H7 (cell line): Measurements from ENCODE around the gene PHLDB3. TPM values are rescaled to one million over a fixed set of nuclear protein-coding genes. Genes with fewer than 3 reads are reported as not detected.
"Not testable (repeated sequence)": the region's sequence is repeated elsewhere in the genome, so short reads cannot be mapped to it uniquely, and the experiment has no call there.

Experiments used
- DNase-seq: peaks from one replicate; pipeline ENCODE4 v3.0.0; 2012
- H3K27me3 ChIP-seq: 2 replicates; pipeline ENCODE4 v1.6.0; 2011; ENCODE audit warnings: mild to moderate bottlenecking, low read length; ENCODE audit not compliant: control insufficient read depth, insufficient read depth
- H3K36me3 ChIP-seq: replicated peaks from 2 replicates; pipeline ENCODE4 v1.5.1; 2011; ENCODE audit warnings: low read length; ENCODE audit not compliant: control insufficient read depth, insufficient read depth
- H3K4me3 ChIP-seq: 2 replicates; pipeline ENCODE4 v1.5.1; 2011; ENCODE audit warnings: low read depth, mild to moderate bottlenecking, control low read depth, low read length, moderate library complexity; ENCODE audit not compliant: insufficient read depth
- total RNA-seq: library from RNA; depleted of rRNA; stranded (reverse); fragments of >200 nt; shearing (Covaris generic); gene quantifications from 2 replicates; pipeline ENCODE4 v1.2.3, GENCODE V29; 2014

PHLDB3 gene
- total RNA-seq, 1 experiment from 2014 or later: 3.5 TPM

DNA sequence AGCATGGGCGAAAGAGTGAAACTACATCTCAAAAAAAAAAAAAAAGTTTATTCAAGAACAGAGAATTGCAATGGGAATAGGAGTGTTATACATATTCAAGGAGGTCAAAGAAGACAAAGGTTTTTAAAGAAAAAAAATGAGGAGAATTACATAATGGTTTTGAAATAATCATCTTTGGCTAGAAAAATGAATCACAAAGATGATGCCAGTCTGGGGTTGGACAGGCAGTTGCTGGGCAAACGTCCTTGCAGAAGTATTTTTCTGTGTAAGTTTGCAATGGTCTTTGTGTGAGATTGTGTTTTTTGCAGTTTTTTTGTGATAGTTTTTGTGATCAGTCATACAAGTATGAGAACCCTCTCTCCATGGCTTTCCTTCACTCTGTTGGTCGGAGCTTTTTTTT is 62.8 kb downstream of the PHLDB3 start:
- Histone ChIP-seq H3K4me3 (no peak overlapping the region), H3K27me3 (no peaks in the 10 kb centered on the region), H3K36me3 (no peaks in the 10 kb centered on the region)
- DNase-seq: no peak

DNA sequence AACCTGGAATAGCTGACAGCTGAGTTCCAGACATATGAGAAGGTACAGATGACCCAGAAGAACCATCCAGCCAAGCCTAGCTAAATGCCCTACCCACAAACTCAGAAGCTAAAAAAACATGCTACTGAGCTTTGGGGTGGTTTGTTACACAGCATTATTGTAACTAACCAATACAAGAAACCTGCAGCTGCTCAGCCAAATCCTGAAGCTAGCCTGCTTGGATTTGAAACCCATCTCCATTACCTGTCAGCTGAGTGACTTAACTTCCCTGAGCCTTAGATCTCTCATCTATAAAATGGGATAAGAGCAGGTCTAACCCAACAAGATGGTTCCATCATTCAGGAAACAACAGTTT is 64.9 kb downstream of the PHLDB3 start:
- Histone ChIP-seq H3K27me3 (no peaks in the 10 kb centered on the region), H3K36me3 (no peaks in the 10 kb centered on the region), H3K4me3 (no peak overlapping the region)
- DNase-seq: no peak

DNA sequence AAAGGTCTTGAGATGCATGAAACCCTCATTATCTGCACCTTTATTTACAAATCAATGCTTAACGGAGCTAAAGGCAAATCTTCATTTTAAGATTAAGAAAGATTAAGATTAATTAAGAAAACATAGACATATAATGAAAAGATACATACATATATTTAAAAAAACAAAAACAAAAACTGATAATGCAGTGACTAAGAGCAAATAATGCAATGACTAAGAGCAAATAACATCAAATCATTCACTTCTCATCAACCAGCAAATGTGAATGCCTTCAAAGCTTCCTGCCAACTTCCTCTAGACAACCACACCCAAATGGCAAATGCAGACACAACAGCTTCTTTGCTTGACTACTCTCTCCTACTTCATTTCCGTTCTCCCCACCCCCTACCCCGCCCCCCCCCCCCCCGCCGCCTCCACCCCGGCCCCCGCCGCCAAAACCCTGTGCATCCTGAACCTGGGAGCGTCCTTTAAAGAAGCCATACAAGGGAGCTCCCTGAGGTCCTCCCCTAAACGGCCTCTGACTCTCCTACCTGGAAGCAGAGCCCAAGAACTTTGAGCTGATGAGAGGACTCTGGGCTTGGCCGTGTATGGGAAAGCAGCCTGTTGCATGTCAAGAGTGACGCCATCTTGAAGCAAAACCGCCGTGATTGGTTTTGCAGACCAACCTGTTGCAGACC is 65.4 kb downstream of the PHLDB3 start:
- Histone ChIP-seq H3K4me3 (no peak overlapping the region), H3K36me3 (no peaks in the 10 kb centered on the region), H3K27me3 (no peaks in the 10 kb centered on the region)
- DNase-seq: no peak

DNA sequence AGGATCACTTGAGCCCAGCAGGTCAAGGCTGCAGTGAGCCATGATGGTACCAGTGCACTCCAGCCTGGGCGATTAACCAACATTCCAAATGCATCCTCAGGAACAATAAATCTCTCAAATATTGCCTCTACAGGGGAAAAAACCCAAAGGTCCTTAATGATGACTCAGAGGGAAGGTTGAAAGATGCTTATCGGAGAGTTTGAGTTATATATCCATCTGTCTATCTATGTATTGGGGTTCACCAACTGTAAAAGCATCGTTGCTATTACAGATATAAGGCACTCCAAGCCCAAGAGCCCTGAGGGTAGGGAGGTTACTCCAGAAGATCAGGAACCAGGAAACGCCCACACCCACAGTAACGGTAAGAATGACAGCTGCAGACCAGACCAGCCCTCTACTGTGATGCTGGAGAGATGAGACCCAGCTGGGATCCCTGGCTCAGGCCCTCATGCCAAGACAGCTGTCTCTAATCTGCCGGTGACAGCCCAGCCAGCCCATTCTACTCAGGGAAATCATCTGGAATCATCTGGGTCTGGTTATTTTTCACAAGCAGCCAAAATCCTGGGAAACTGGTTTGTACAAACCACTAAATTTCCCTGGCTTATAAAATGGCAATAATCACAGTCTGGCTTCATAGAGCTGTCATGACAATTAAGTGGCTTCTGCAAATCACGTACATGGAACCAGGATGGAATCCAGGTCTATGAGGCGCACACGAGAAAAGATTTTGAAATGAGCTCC is 66.1 kb downstream of the PHLDB3 start:
- no peak for DNase-seq
- no peaks in the 10 kb centered on the region for H3K36me3 ChIP-seq
- H3K27me3 ChIP-seq: no peaks in the 10 kb centered on the region
- H3K4me3 ChIP-seq: no peak overlapping the region

DNA sequence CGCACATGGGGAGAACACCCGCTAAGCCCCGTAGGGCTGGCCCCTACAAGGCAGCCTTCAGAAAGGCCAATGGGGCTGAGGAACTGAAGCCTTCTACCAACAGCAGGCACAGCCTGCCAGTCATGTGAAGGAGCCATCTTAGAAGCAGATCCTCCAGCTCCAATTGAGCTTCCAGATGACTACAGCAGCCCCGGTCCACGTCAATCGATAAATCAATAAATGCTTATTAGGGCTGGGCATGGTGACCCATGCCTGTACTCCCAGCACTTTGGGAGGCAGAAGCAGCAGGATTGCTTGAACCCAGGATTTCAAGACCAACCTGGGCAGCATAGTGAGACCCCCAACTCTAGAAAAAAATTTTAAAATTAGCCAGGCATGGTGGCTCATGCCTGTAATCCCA is 66.8 kb downstream of the PHLDB3 start:
- Histone ChIP-seq H3K27me3 (no peaks in the 10 kb centered on the region), H3K36me3 (no peaks in the 10 kb centered on the region), H3K4me3 (no peak overlapping the region)
- DNase-seq: no peak

DNA sequence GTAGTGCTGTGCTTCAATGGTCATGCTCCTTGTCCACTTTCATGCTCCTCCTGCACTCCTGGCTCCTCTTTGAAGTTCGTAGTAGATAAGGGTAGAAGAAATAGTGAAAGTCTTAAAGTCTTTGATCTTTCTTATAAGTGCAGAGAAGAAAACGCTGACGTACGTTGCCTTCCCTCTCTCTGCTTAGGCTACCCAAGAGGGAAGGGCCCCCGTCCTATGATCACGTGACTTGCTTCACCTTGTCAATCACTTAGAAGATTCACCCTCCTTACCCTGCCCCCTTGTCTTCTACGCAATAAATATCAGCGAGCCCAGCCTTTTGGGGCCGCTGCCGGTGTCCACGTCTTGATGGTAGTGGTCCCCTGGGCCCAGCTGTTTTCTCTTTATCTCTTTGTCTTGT is 67.3 kb downstream of the PHLDB3 start:
- not testable (repeated sequence) for H3K4me3 ChIP-seq, H3K27me3 ChIP-seq, H3K36me3 ChIP-seq, DNase-seq

DNA sequence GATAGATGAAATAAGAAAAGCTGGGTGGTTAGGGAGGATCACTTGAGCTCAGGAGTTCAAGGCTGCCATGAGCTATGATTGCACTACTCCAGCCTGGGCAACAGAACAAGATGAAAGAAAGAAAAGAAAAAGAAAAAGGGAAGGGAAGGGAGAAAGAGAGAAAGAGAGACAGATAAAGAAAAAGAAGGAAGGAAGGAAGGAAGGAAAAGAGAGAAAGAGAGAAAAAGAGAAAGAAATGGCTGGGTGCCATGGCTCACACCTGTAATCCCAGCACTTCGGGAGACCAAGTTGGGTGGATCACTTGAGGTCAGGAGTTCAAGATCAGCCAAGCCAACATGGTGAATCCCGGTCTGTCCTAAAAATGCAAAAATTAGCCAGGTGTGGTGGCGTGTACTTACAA is 68.8 kb downstream of the PHLDB3 start:
- Histone ChIP-seq H3K4me3 (no peak overlapping the region), H3K36me3 (no peaks in the 10 kb centered on the region), H3K27me3 (no peaks in the 10 kb centered on the region)
- DNase-seq: no peak

DNA sequence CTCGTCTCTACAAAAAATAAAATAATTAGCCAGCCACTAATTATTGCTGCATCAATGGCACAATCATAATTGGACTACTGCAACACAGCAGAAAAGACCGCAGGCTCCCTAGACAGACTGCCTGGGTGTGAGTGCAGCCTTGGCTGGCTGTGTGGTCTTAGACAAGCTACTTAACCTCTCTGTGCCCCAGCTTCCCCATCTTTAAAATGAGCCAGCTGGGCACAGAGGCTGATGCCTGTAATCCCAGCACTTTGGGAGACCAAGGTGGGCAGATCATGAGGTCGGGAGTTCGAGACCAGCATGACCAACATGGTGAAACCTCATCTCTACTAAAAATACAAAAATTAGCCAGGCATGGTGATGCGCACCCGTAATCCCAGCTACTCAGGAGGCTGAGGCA is 70.9 kb downstream of the PHLDB3 start:
- H3K36me3 ChIP-seq: no peaks in the 10 kb centered on the region
- no peak overlapping the region for H3K4me3 ChIP-seq
- H3K27me3 ChIP-seq: no peaks in the 10 kb centered on the region
- DNase-seq: no peak

DNA sequence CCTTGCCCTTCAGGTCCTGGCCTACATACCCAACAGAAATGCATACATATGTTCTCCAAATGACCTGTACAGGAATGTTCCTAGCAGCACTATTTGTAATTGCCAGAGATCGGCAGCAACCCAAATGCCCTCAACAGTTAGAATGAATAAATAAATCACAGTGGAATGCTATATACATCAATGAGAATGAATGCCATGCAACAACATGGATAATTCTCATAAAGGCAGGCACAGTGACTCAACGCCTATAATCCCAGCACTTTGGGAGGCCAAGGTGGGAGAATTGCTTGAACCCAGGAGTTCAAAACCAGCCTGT is 71.2 kb downstream of the PHLDB3 start:
- Histone ChIP-seq H3K27me3 (no peaks in the 10 kb centered on the region), H3K36me3 (no peaks in the 10 kb centered on the region), H3K4me3 (no peak overlapping the region)
- DNase-seq: no peak

DNA sequence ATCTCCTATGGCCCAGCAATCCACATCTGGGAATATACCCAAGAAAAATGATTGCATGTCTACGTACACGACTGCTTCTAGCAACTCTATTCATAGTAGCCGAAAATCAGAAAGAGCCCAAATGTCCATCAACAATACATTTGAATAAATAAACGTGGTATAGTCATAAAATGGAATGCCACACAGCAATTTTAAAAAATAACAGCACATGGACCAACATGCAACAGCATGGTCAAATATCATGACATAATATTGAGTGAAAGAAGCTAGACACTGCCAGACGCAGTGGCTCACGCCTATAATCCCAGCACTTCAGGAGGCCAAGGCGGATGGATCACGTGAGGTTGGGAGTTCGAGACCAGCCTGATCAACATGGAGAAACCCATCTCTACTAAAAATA is 73.6 kb downstream of the PHLDB3 start:
- DNase-seq: no peak
- H3K27me3 ChIP-seq: no peaks in the 10 kb centered on the region

DNA sequence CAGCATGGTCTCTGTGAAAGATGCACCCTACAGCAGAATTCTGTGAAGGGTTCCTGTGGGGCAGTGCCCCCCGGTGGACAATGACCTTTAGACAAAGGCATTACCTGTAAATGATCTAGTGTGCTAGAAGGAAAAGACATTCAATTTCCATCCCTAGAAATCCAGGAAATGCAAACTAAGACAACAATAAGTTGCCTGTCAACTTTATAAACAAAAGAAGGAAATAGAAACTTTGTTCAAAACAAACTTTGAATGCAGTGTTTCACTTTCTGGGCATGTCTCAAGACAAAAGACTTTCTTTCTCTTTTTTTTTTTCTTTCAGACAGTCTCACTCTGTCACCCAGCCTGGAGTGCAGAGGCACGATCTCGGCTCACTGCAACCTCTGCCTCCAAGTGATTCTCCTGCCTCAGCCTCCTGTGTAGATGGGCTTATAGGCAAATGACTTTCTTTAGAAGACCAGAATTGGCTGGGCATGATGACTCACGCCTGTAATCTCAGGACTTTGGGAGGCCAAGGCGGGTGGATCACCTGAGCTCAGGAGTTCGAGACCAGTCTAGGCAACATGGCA is 74.3 kb downstream of the PHLDB3 start:
- Histone ChIP-seq H3K27me3 (no peaks in the 10 kb centered on the region), H3K4me3 (no peak overlapping the region), H3K36me3 (no peaks in the 10 kb centered on the region)
- peak; percentile 54 for DNase-seq

More for the DNA sequence above, 73.6 kb downstream of the PHLDB3 start:
- no peak overlapping the region for H3K4me3 ChIP-seq
- no peaks in the 10 kb centered on the region for H3K36me3 ChIP-seq

DNA sequence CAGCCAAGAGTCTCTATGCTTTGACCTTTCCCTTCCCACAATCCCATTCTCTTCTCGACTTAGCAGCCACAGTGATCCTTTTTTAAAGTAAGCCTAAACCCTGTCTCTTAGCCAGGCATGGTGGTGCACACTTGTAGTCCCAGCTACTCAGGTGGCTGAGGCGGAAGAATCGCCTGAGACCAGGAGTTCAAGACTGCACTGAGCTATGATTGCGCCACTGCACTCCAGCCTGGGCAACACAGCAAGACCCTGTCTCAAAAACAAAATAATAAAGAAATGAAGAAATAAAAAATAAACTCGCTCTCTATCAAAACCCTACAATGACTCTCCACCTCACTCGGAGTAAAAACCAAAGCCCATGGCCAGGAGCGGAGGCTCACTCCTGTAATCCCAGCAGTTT is 75.2 kb downstream of the PHLDB3 start:
- H3K4me3 ChIP-seq: no peak overlapping the region

DNA sequence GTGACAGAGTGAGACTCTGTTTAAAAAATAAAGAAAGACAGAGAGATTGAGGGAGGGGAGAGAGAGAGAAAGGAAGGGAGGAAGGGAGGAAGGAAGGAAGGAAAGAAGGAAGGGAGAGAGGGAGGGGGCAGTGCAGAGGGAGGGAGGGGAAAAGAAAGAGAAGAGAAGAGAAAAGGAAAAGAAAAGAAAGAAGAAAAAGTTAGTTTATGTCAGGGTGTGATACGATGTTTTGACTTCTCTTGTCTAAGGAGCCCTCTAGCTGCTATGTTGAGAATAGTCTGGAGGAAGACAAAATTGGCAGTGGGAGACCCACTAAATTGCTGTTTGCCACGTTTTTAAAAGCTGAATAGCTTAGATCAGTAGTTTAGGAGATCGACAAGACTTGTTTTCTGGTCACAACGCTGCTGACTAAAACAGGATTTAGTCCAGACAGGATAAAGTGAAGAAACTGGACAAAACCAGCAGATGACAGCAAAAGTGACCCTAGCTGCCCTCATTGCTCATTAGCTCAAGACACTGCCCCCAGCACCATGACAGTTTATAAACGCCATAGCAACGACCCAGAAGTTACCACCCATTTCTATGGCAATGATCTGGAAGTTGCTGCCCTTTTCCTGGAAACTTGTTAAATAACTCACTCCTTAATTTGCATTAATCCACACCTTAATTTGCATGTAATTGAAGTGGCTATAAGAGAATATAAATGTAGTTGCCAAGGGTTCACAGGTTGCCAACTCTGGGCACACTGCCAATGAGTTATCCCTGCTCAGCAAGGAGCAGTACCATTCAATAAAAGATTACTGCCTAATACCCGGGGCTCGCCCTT is 78.8 kb downstream of the PHLDB3 start:
- H3K4me3 ChIP-seq: no peak overlapping the region
- no peak for DNase-seq

More for the DNA sequence above, 75.2 kb downstream of the PHLDB3 start:
- no peaks in the 10 kb centered on the region for H3K27me3 ChIP-seq
- no peak for DNase-seq
- H3K36me3 ChIP-seq: no peaks in the 10 kb centered on the region

More for the DNA sequence above, 78.8 kb downstream of the PHLDB3 start:
- H3K36me3 ChIP-seq: no peaks in the 10 kb centered on the region
- no peaks in the 10 kb centered on the region for H3K27me3 ChIP-seq
